K562 (cell line): ENCODE data around the gene RFX3. TPM values are rescaled to one million over a fixed set of nuclear protein-coding genes. Genes with fewer than 3 reads are reported as not detected.

Experiments
- ATAC-seq: fragments of 200-7000 bp; cut with Tn5 transposase; 3 replicates; pipeline ENCODE4 v1.9.1; 2020; ENCODE audit warnings: moderate library complexity
- BruUV-seq: library from RNA; stranded (reverse); fragments of 400-500 nt; replicated peaks from 2 replicates; lab custom pipeline; 2021; lab: Mats Ljungman, UMichigan
- CTCF ChIA-PET: fragments of 300-600 bp; formaldehyde crosslinking; extraction: SDS; loops from one replicate; lab custom pipeline; 2021; ENCODE audit warnings: low intra/inter-chr PET ratio; lab: Yijun Ruan, JAX
- POLR2A ChIA-PET: fragments of 300-600, 350-650 bp; sonication (Branson Sonifier 250); formaldehyde crosslinking; extraction: SDS; loops from one replicate; lab custom pipeline; 2021; ENCODE audit warnings: antibody characterized with exemption, inconsistent platforms; lab: Yijun Ruan, JAX
- DNase-seq, 4 experiments: peaks; one replicate each; pipeline versions ENCODE4 v3.0.0 to v3.0.0-alpha.2; 2011 to 2018; ENCODE audit warnings: low spot score in 3 of 4, mixed read lengths in 3 of 4; ENCODE audit errors: extremely low read depth in 1 of 4
- FAIRE-seq: peaks from 2 replicates; lab custom pipeline; 2011; peaks lifted over from hg19 to GRCh38; lab: Jason Lieb, UNC
- H2AFZ ChIP-seq: 2 replicates; pipeline ENCODE4 v1.6.0; 2011; ENCODE audit warnings: low read depth, low read length, control low read depth, inconsistent platforms
- H3K27ac ChIP-seq: fragments of 200-600 bp; 3 replicates; pipeline ENCODE4 v1.8.0; 2011; ENCODE audit warnings: low read depth, mild to moderate bottlenecking, control low read depth, inconsistent platforms, low read length, moderate library complexity, mixed read lengths; ENCODE audit errors: extremely low read depth
- H3K27me3 ChIP-seq, 2 experiments: fragments of 300-600 bp in 1 of 2; 2 replicates in 1 of 2; 3 replicates in 1 of 2; pipeline versions ENCODE4 v1.6.0 to v1.8.0; 2011; ENCODE audit warnings: inconsistent platforms in 2 of 2, low read length in 2 of 2, mild to moderate bottlenecking in 1 of 2, mixed read lengths in 1 of 2, moderate library complexity in 1 of 2; ENCODE audit not compliant: control insufficient read depth in 2 of 2, insufficient read depth in 2 of 2
- H3K36me3 ChIP-seq: fragments of 300-600 bp; 3 replicates; pipeline ENCODE4 v1.8.0; 2011; ENCODE audit warnings: mild to moderate bottlenecking, low read length, inconsistent platforms; ENCODE audit not compliant: control insufficient read depth, insufficient read depth
- H3K4me1 ChIP-seq, 2 experiments: fragments of 200-600 bp in 1 of 2; replicated peaks in 1 of 2; 2 replicates in 1 of 2; 3 replicates in 1 of 2; pipeline versions ENCODE4 v1.5.1 to v1.8.0; 2011; ENCODE audit warnings: inconsistent platforms in 2 of 2, low read length in 2 of 2, mild to moderate bottlenecking in 1 of 2, mixed read lengths in 1 of 2, moderate library complexity in 1 of 2; ENCODE audit not compliant: control insufficient read depth in 2 of 2, insufficient read depth in 2 of 2
- H3K4me2 ChIP-seq: 2 replicates; pipeline ENCODE4 v1.6.1; 2011; ENCODE audit warnings: low read length, control low read depth, inconsistent platforms, mixed read lengths; ENCODE audit not compliant: insufficient read depth
- H3K4me3 ChIP-seq: fragments of 200-600 bp; sonication (generic), shearing (Covaris generic); 2 replicates; pipeline ENCODE4 v1.5.1; 2016; ENCODE audit warnings: control low read depth, inconsistent platforms
- H3K79me2 ChIP-seq: fragments of 200-600 bp; 3 replicates; pipeline ENCODE4 v1.8.0; 2011; ENCODE audit warnings: low read length, inconsistent platforms; ENCODE audit not compliant: control insufficient read depth, insufficient read depth
- H3K9ac ChIP-seq, 2 experiments: 2 replicates each; pipeline versions ENCODE4 v1.6.0 to v1.6.1; 2011; ENCODE audit warnings: low read depth in 2 of 2, low read length in 2 of 2, control low read depth in 1 of 2, inconsistent platforms in 1 of 2, mild to moderate bottlenecking in 1 of 2, mixed read lengths in 1 of 2; ENCODE audit not compliant: insufficient read depth in 1 of 2
- H3K9me1 ChIP-seq: one replicate; pipeline ENCODE4 v1.6.0; 2011; ENCODE audit warnings: inconsistent platforms, mild to moderate bottlenecking, low read length, moderate library complexity; ENCODE audit not compliant: control insufficient read depth, insufficient read depth
- H3K9me3 ChIP-seq: replicated peaks from 2 replicates; pipeline ENCODE4 v1.5.1; 2011; ENCODE audit warnings: low read depth, low read length, inconsistent platforms; ENCODE audit not compliant: control insufficient read depth, insufficient read depth
- H4K20me1 ChIP-seq: replicated peaks from 2 replicates; pipeline ENCODE4 v1.6.1; 2011; ENCODE audit warnings: low read length, inconsistent platforms, mixed read lengths; ENCODE audit not compliant: control insufficient read depth, insufficient read depth
- BRF2 ChIP-seq: IDR thresholded peaks from 3 replicates; pipeline ENCODE4 v1.6.1; 2011; ENCODE audit warnings: borderline replicate concordance, mild to moderate bottlenecking; ENCODE audit not compliant: insufficient read length, insufficient read depth
- EP400 ChIP-seq: fragments of 450-650 bp; IDR thresholded peaks from 2 replicates; pipeline ENCODE4 v1.6.1; 2017; ENCODE audit warnings: antibody characterized with exemption, mild to moderate bottlenecking, moderate library complexity
- HDAC6 ChIP-seq: IDR thresholded peaks from 2 replicates; pipeline ENCODE4 v1.6.1; 2012; ENCODE audit warnings: low read depth, mild to moderate bottlenecking, control low read depth, inconsistent platforms, low read length, moderate library complexity
- ILF3 ChIP-seq: fragments of 450-650 bp; IDR thresholded peaks from 2 replicates; pipeline ENCODE4 v1.6.1; 2018; ENCODE audit warnings: antibody characterized with exemption, mild to moderate bottlenecking, moderate library complexity, borderline replicate concordance
- MAFF ChIP-seq: IDR thresholded peaks from 2 replicates; pipeline ENCODE4 v1.6.1; 2012; ENCODE audit warnings: low read length, improper control_type of control experiment
- ZNF707 ChIP-seq: fragments of 250-450 bp; sonication (Bioruptor Pico); conservative IDR thresholded peaks from 2 replicates; pipeline ENCODE4 v1.8.0; 2022; ENCODE audit warnings: inconsistent platforms, mild to moderate bottlenecking, moderate library complexity
- WGBS: fragments of 100-300 bp; shearing (Covaris generic); methylation state at CpG from one replicate; pipeline ENCODE4 v1.1.6; 2016; ENCODE audit warnings: low coverage, mixed read lengths; ENCODE audit not compliant: insufficient coverage; ENCODE audit errors: missing lambda C conversion rate; 5-methylcytosine and 5-hydroxymethylcytosine counted together
- in situ Hi-C: fragments of 300-500 bp; cut with MboI; formaldehyde crosslinking; loops from 4 replicates; pipeline ENCODE4 v1.15.0; 2018; ENCODE audit warnings: inconsistent platforms, mixed read lengths
- intact Hi-C: fragments of 100-400 bp; cut with micrococcal nuclease; formaldehyde crosslinking; loops from 2 replicates; pipeline ENCODE4 v1.14.2; 2022
- polyA plus RNA-seq, 8 experiments: library from polyadenylated mRNA; depleted of rRNA in 4 of 8; stranded (reverse) in 5 of 8; unstranded in 3 of 8; fragments of >200 nt; fragmentation: Nextera tagmentation in 2 of 8; fragmentation: Illumina TruSeq in 1 of 8; extraction: Ambion mirVana in 2 of 8; extraction: Trizol in 1 of 8; gene quantifications; 2 replicates each; pipeline versions ENCODE4 v1.2.1 to v1.2.3, GENCODE V29; 2011 to 2014; ENCODE audit warnings: inconsistent platforms in 1 of 8, missing spikeins in 1 of 8
- total RNA-seq, 7 experiments: library from RNA; depleted of rRNA in 6 of 7; stranded (reverse); fragments of >200 nt in 6 of 7; fragmentation: Illumina TruSeq in 2 of 7; extraction: Trizol in 2 of 7; gene quantifications; 2 replicates each; pipeline versions ENCODE4 v1.2.1 to v1.2.3, GENCODE V29; 2011 to 2021; ENCODE audit warnings: low replicate concordance in 1 of 7
- TF ChIP-seq, protein P1 (sequence below): fragments of 250-450 bp; sonication (Bioruptor Pico); IDR thresholded peaks from 2 replicates; pipeline ENCODE4 v1.4.0; 2020; ENCODE audit warnings: mild to moderate bottlenecking, moderate library complexity
- TF ChIP-seq, protein P2 (sequence below): fragments of 450-650 bp; formaldehyde crosslinking; IDR thresholded peaks from 2 replicates; pipeline ENCODE4 v1.4.0; 2022; ENCODE audit warnings: missing genetic modification characterization

RFX3 gene
- total and polyA plus RNA-seq, 9 of the 15 experiments (the other 6 are each of a cell fraction or from before 2014, with no cell fraction given): 0.86 to 4.9 (median 2.0) TPM

- BruUV-seq: no TSS peak
- CTCF ChIA-PET: no interaction called here
- Histone ChIP-seq H3K27me3 (no peaks in the 10 kb centered on the region), H3K9ac (no peak overlapping the region), H3K4me3 (no peak overlapping the region), H3K27ac (no peak overlapping the region), H2AFZ (no peak overlapping the region), H4K20me1 (no peaks in the 10 kb centered on the region), H3K36me3 (no peaks in the 10 kb centered on the region), H3K9me3 (no peaks in the 10 kb centered on the region), H3K4me1 (no peaks in the 10 kb centered on the region), H3K4me2 (no peak overlapping the region), H3K9me1 (no peaks in the 10 kb centered on the region), H3K79me2 (no peaks in the 10 kb centered on the region)
- WGBS: 34% methylated on average over 4 of the region's 4 CpGs
- FAIRE-seq (no peak), ATAC-seq (no peak), DNase-seq (no peak)
- TF ChIP-seq ZNF707 (CRISPR knock-in tag): no peak
- TF ChIP-seq BRF2: no peak
- intact Hi-C loops (no loop called here), in situ Hi-C loops (no loop called here)
- POLR2A ChIA-PET: interaction anchor here (0.8 kb wide), 1 partner anchor 12 kb away, joined by 3 read pairs; no protein-coding TSS in a partner anchor
These were observed 89.0 kb downstream of the RFX3 start for GRCh38 chr9:3436629-3437420.

DNA sequence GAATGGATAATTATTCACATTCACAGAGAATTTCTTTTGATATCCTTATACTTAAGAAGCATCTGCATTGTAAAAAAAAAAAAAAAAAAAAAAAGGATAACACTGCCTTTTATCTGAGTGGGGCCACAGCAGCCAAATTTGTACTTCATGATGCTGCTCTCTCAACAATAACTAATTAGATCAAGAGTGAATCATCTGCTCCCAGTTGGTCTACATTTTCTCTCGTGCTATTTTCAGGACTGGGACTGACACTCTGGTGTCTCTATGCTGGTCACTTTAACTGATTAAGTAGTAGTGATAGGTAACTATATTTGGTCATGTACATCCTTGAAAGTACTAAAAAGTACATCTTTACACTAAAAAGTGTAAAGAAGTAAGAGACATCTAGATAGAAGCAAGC is 90.1 kb downstream of the RFX3 start:
- DNase-seq (no peak), FAIRE-seq (no peak), ATAC-seq (no peak)
- Histone ChIP-seq H3K9ac (no peak overlapping the region), H3K27ac (no peak overlapping the region), H3K9me3 (no peaks in the 10 kb centered on the region), H3K79me2 (no peaks in the 10 kb centered on the region), H3K36me3 (no peaks in the 10 kb centered on the region), H4K20me1 (no peaks in the 10 kb centered on the region), H3K4me1 (no peaks in the 10 kb centered on the region), H3K9me1 (no peaks in the 10 kb centered on the region), H3K27me3 (no peaks in the 10 kb centered on the region), H3K4me3 (no peak overlapping the region), H2AFZ (no peak overlapping the region), H3K4me2 (no peak overlapping the region)
- intact Hi-C loops (no loop called here), in situ Hi-C loops (no loop called here)
- CTCF ChIA-PET: no interaction called here
- 0% methylated on average over 1 of the region's 1 CpG for WGBS
- BruUV-seq: no TSS peak
- POLR2A ChIA-PET: no interaction called here
- TF ChIP-seq ILF3: no peak
- TF ChIP-seq, protein P1, sequence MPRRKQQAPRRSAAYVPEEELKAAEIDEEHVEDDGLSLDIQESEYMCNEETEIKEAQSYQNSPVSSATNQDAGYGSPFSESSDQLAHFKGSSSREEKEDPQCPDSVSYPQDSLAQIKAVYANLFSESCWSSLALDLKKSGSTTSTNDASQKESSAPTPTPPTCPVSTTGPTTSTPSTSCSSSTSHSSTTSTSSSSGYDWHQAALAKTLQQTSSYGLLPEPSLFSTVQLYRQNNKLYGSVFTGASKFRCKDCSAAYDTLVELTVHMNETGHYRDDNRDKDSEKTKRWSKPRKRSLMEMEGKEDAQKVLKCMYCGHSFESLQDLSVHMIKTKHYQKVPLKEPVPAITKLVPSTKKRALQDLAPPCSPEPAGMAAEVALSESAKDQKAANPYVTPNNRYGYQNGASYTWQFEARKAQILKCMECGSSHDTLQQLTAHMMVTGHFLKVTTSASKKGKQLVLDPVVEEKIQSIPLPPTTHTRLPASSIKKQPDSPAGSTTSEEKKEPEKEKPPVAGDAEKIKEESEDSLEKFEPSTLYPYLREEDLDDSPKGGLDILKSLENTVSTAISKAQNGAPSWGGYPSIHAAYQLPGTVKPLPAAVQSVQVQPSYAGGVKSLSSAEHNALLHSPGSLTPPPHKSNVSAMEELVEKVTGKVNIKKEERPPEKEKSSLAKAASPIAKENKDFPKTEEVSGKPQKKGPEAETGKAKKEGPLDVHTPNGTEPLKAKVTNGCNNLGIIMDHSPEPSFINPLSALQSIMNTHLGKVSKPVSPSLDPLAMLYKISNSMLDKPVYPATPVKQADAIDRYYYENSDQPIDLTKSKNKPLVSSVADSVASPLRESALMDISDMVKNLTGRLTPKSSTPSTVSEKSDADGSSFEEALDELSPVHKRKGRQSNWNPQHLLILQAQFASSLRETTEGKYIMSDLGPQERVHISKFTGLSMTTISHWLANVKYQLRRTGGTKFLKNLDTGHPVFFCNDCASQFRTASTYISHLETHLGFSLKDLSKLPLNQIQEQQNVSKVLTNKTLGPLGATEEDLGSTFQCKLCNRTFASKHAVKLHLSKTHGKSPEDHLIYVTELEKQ (CRISPR knock-in tag): no peak
- TF ChIP-seq, protein P2, sequence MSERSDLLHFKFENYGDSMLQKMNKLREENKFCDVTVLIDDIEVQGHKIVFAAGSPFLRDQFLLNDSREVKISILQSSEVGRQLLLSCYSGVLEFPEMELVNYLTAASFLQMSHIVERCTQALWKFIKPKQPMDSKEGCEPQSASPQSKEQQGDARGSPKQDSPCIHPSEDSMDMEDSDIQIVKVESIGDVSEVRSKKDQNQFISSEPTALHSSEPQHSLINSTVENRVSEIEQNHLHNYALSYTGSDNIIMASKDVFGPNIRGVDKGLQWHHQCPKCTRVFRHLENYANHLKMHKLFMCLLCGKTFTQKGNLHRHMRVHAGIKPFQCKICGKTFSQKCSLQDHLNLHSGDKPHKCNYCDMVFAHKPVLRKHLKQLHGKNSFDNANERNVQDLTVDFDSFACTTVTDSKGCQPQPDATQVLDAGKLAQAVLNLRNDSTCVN (CRISPR knock-in tag): no peak
- TF ChIP-seq HDAC6: no peak
- TF ChIP-seq MAFF: no peak
- TF ChIP-seq EP400: no peak
